CD1c-positive myeloid dendritic cell (primary cell): ENCODE results near the gene BAIAP3.

Source experiments
- DNase-seq: peaks from one replicate; pipeline ENCODE4 v3.0.0-alpha.2; 2016; ENCODE audit errors: extremely low spot score

The BAIAP3 gene

GRCh38 chr16:1332618-1333148 is 762 bp upstream of the BAIAP3 start:
- DNase-seq: no peak

DNA sequence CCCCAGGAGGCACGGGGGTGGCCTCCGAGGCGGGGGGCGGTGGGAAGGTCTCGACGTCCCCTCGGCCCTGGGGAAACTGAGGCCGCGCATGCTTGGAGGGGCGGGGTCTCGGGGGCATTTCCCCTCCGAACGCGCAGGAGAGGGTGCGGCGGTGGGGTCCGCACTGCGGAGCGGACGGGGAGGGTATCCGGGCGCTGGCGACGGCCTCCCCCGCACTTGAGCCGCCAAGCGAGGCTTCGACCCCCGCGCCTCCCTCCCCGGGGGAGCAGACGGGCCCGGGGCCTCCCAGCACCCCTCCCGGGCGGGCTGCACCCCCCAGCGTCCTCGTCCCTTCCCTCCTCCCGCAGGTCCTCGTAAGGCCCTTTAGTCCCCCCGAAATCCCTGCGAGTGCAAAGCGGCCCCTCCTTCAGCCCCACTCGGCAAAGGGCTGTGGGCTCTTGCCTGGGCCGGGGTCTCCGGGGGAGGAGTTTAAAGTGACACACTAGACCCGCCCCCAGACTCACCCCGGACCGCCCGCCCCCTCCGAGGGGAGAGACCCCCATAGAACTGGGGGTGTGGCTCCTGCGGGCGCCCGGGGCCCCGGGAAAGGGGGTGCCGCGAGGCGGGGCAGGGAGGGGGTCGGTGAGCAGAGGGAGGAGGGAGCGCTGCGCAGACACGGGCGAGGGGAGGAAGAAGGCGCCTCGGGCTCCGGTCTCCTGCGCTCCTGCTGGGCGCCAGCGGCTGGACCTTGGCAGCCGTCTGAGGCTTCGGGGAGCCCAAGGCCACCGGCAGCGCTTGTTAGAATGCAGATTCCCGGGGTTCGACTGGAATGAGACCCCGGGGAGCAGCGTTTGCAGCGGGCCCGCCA is 632 bp downstream of the BAIAP3 start:
- no peak for DNase-seq

DNA sequence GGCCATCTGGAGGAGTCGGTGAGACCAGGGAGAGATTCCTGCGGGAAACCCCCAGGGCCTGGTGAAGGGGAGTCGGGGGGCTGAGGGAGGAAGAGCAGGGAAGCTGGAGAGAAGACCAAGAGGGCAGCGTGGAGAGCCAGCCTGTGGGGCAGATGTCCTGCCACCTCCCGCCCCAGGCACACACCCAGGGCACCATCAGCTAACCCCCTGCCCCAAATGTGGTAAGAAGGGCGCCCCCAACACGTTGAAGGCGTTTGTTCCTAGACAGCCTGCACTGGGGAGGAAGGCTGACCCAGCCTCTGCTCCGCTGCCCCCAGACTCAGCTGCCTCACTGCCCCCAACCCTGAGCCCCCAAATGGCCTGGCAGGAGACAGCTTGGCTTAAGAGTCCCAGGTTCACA is 1.3 kb downstream of the BAIAP3 start:
- no peak for DNase-seq

- DNase-seq: no peak
These were observed 1.9 kb downstream of the BAIAP3 start for GRCh38 chr16:1335211-1335971.

- DNase-seq: no peak
These were observed 2.6 kb downstream of the BAIAP3 start for GRCh38 chr16:1335996-1336395.

GRCh38 chr16:1336619-1337018 is 3.2 kb downstream of the BAIAP3 start:
- DNase-seq: peak; percentile 44

- DNase-seq: peak; percentile 10
These were observed 4.0 kb downstream of the BAIAP3 start for GRCh38 chr16:1337486-1337885.

GRCh38 chr16:1338119-1338730 is 4.8 kb downstream of the BAIAP3 start:
- no peak for DNase-seq

DNA sequence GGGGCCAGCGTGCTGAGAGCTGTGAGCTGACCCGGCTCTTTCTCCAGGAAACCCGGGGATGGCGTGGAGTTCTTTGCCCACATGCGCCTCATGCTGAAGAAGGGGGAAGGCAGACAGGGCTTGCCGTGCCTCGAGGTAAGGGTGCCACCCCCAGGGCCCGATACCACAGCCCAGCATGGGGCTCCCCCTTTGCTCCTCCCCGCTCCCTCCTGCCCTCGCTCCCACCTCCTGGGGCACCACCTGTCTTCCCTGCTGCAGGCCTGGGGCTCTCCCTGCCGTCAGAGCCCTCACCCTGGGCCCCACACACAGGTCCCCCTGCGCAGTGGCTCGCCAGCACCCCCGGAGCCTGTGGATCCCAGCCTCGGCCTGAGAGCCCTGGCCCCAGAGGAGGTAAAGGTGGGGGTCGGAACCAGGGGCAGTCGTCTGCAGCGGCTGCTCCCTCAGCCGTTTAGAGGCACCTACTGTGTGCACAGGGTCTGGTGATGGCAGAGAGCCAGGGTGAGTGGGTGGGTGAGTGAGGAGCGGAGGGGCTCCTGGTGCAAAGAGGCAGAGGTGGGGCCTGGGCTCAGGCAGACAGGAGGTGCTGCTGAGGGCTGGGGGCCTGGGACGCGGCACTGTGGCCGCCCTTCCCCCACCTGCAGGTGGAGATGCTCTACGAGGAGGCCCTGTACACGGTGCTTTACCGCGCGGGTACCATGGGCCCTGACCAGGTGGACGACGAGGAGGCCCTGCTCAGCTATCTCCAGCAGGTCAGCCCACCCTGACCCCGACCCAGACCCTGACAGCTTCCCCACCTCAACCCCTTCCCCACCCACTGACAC is 5.6 kb downstream of the BAIAP3 start:
- no peak for DNase-seq

DNA sequence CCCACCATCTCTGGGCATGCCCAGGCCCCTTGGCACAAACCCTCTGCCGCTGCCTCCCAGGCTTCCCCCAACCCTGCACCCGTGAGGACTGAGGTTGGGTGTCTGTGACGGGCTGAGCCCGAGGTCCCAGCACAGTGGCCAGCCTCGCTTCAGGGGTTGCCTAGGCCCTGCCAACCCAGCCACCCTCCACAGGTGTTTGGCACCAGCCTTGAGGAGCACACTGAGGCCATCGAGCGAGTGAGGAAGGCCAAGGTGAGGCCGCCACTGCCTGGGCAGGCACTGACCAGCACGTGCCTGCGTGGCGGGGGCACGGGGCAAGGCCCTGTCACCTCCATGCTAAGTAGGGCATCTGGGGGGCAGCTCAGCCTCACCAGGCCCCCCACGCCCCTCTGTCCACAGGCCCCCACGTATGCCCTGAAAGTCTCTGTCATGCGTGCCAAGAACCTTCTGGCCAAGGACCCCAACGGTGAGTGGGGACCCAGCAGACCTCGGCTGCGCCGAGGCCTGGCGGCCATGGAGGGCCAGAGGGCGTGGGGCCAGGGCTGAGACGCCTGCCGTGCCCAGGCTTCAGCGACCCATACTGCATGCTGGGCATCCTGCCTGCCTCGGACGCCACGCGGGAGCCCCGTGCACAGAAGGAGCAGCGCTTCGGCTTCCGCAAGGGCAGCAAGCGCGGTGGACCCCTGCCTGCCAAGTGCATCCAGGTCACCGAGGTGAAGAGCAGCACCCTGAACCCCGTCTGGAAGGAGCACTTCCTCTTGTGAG is 7.5 kb downstream of the BAIAP3 start:
- DNase-seq: no peak

- no peak for DNase-seq
These were observed 8.3 kb downstream of the BAIAP3 start for GRCh38 chr16:1341495-1342420.

DNA sequence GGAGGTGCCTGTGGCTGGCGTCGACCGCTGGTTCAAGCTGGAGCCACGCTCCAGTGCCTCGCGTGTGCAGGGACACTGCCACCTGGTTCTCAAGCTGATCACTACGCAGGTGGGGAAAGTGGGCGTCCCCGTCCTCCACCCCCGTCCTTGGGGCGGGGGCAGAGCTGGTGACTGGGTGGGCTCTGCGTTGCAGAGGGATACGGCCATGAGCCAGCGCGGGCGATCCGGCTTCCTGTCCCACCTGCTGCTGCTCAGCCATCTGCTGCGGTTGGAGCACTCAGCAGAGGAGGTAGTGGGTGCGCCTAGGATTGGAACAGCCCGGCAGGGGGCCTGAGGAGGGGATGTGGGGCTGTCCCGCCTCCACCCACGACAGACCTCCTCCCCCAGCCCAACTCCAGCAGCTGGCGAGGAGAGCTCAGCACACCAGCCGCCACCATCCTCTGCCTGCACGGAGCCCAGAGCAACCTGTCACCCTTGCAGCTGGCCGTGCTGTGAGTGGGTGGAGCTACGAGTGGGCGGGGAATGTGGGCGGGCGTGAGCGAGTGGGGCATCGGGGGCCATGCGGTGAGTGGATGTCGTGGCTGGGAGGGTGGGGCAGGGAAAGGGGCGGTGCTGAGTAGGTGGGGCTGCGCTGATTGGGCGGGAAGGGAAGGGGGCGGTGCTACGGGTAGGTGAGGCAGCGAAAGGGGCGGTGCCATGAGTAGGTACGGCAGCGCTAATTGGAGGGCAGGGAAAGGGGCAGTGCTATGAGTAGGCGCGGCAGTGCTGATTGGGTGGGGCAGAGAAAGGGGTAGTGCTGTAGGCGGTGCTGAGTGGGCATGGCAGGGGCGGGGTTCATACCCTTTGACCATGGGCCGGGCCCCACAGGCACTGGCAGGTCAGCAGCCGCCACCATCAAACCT is 9.3 kb downstream of the BAIAP3 start:
- DNase-seq: peak; percentile 93

GRCh38 chr16:1343428-1344242 is 10.2 kb downstream of the BAIAP3 start:
- peak; percentile 10 for DNase-seq

- no peak for DNase-seq
These were observed 11.1 kb downstream of the BAIAP3 start for GRCh38 chr16:1344499-1344898.

- DNase-seq: no peak
These were observed 11.6 kb downstream of the BAIAP3 start for GRCh38 chr16:1345087-1345486.

- DNase-seq: no peak
These were observed 12.4 kb downstream of the BAIAP3 start for GRCh38 chr16:1345651-1346421.
